Peyer's patch (tissue), 4 donors: ENCODE data around the gene CPA1. TPM values are rescaled to one million over a fixed set of nuclear protein-coding genes. Genes with fewer than 3 reads are reported as not detected.

Source experiments
- DNase-seq, 3 donors: peaks; one replicate each; pipeline ENCODE4 v3.0.0-alpha.2; 2017 to 2019
- H3K27ac ChIP-seq, 4 donors: fragments of 200-600 bp; sonication (generic); one replicate each; pipeline ENCODE4 v1.5.1; 2016 to 2019
- H3K27me3 ChIP-seq, 2 donors: fragments of 200-600 bp; sonication (generic); one replicate each; pipeline ENCODE4 v1.5.1; 2019
- H3K36me3 ChIP-seq, 3 donors: fragments of 200-600 bp; sonication (generic); one replicate each; pipeline ENCODE4 v1.5.1; 2016 to 2019
- H3K4me1 ChIP-seq, 4 donors: fragments of 200-600 bp; sonication (generic); one replicate each; pipeline ENCODE4 v1.5.1; 2016 to 2019
- H3K4me3 ChIP-seq, 4 donors: fragments of 200-600 bp; sonication (generic); 1 replicate in 3 of 4; 2 replicates in 1 of 4; pipeline ENCODE4 v1.5.1; 2016 to 2019; ENCODE audit warnings: mild to moderate bottlenecking in 1 of 4
- H3K9me3 ChIP-seq, 4 donors: fragments of 200-600 bp; sonication (generic); one replicate each; pipeline ENCODE4 v1.5.1; 2016 to 2019; ENCODE audit warnings: mild to moderate bottlenecking in 1 of 4
- POLR2A ChIP-seq, 2 donors: fragments of 450-650 bp; IDR thresholded peaks; one replicate each; pipeline ENCODE4 v1.5.1; 2017; ENCODE audit warnings: antibody characterized with exemption in 2 of 2, mild to moderate bottlenecking in 2 of 2, moderate library complexity in 2 of 2
- total RNA-seq, 4 donors: library from RNA; depleted of rRNA; stranded (reverse); fragments of >200 nt; gene quantifications; one replicate each; pipeline ENCODE4 v1.1.0, GENCODE V29; 2016
- TF ChIP-seq, protein P1 (sequence below), 6 experiments: fragments of 450-650 bp in 4 of 6; fragments of 200-600 bp in 2 of 6; sonication (generic) in 1 of 6; IDR thresholded peaks; one replicate each; pipeline ENCODE4 v1.5.1; 2017 to 2019; ENCODE audit warnings: antibody characterized with exemption in 6 of 6, mild to moderate bottlenecking in 3 of 6, moderate library complexity in 1 of 6

The CPA1 gene
- total RNA-seq = not detected

DNA sequence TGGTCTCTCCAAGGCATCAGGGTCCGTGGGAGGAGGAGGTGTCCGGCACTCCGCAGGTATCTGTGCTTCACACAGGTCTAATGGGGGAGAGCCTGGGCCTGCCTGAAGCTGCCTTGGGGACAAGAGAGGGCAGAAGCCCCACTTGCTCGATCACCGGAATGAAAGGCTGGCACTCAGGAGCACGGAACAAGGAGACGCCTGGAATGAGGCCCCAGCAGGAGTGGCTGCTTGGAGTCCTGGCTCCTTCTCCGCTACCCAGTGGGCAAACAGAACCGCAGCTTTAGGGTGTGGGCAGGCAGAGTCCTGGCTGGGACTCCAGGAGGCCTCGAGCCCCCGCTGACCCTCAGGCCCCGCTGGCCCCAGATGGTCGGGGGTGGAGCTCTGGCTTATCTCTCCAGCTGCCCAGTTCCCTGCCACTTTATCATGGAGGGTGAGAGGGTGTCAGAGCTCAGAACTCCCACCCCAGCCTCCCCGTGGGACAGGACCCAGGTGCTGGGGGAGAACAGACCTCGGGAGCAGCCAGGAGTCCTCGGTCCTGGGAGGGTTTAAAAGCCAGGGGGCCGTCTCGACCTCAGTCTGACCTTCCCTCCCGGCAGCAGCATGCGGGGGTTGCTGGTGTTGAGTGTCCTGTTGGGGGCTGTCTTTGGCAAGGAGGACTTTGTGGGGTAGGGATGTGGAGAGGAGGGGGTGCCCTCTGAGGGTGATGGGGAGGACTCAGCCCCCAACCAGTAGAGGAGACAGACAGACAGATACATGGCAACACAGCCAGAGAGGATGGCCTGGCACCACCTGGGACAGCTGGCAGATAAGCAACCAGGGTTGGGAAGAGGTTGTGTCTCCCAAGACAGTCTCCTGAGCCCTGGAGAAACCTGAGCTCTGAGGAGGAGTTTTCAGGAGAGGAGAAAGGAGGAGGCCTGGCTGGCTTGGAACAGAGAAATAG is at the start of gene CPA1:
Gene CPA1 (plus strand): TSS at position 574 of the 940 bp plus-strand sequence. CDS start 27 bp downstream, at position 601.
- peak in 1 of 3 donors; percentile 31 for DNase-seq
- H3K36me3 ChIP-seq = no peaks in the 10 kb centered on the region
- H3K27ac ChIP-seq = no peak within 1 kb of the TSS
- H3K4me3 ChIP-seq = no peak within 1 kb of the TSS
- peaks cover 0 to 7% (median 0%) of the 10 kb centered on the region in 4 donors for H3K9me3 ChIP-seq
- TF ChIP-seq POLR2A (IDR thresholded peaks at IDR 0.05) = no peak
- no peaks in the 10 kb centered on the region for H3K4me1 ChIP-seq
- H3K27me3 ChIP-seq = no peaks in the 10 kb centered on the region

DNA sequence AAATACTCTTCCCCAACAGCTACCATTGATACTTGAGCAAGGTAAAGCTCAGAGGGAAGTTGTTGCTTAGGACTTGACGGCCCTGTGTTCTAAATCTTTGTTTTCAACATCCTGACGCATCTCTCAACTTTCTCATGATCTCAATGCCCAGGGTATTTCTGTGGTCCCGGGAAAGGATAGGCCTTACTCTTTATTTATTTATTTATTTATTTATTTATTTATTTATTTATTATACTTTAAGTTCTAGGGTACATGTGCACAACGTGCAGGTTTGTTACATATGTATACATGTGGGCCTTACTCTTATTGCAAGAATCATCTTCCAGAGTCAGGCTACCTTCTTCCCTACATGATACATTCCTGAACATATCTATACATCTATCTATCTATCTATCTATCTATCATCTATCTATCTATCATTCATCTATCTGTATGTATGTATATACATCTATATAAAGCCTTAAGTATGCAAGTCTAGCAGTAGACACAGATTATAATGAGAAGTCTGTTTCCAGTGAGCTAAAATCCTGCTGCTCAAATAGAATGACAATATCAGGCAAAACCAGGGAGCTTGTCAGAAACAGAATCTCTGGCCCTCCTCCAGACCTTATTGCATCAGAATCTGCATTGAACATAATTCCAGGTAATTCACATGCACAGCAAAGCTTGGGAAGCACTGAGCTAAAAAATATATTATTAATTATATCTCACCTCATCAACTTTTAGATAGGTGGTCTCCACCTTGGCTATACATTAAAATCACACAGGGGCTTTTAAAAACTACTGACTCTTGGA is 47.8 kb upstream of the CPA1 start:
- H3K4me3 ChIP-seq = no peak overlapping the region
- H3K9me3 ChIP-seq = no peaks in the 10 kb centered on the region
- no peak for TF ChIP-seq POLR2A (IDR thresholded peaks at IDR 0.05)
- TF ChIP-seq, protein P1, sequence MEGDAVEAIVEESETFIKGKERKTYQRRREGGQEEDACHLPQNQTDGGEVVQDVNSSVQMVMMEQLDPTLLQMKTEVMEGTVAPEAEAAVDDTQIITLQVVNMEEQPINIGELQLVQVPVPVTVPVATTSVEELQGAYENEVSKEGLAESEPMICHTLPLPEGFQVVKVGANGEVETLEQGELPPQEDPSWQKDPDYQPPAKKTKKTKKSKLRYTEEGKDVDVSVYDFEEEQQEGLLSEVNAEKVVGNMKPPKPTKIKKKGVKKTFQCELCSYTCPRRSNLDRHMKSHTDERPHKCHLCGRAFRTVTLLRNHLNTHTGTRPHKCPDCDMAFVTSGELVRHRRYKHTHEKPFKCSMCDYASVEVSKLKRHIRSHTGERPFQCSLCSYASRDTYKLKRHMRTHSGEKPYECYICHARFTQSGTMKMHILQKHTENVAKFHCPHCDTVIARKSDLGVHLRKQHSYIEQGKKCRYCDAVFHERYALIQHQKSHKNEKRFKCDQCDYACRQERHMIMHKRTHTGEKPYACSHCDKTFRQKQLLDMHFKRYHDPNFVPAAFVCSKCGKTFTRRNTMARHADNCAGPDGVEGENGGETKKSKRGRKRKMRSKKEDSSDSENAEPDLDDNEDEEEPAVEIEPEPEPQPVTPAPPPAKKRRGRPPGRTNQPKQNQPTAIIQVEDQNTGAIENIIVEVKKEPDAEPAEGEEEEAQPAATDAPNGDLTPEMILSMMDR (IDR thresholded peaks at IDR 0.05) = no peak
- no peaks in the 10 kb centered on the region for H3K36me3 ChIP-seq
- H3K27me3 ChIP-seq = no peaks in the 10 kb centered on the region
- no peak for DNase-seq
- H3K4me1 ChIP-seq = no peaks in the 10 kb centered on the region
- no peak overlapping the region for H3K27ac ChIP-seq

DNA sequence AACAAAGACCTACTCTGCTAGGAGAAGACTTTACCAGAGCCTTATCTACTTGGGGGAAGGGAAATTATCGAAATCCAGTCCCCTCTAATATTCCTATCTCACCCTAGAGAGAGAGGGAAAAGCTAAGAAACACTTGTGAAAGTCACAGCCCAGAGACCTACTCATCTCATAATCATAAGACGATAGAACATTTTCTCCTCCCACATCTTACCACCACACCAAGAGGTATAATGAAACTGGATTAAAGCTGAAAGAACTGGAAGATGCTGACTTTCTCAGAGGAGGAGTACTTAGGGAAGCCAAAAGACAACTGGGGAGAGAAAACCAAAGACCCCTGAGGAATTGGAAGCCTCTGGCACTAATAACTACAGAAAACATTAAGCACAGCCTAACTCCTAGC is 46.5 kb upstream of the CPA1 start:
- Histone ChIP-seq H3K27me3 (no peaks in the 10 kb centered on the region), H3K36me3 (no peaks in the 10 kb centered on the region), H3K27ac (no peak overlapping the region), H3K4me1 (no peaks in the 10 kb centered on the region), H3K9me3 (no peaks in the 10 kb centered on the region), H3K4me3 (no peak overlapping the region)
- TF ChIP-seq, protein P1 (IDR thresholded peaks at IDR 0.05) = no peak
- no peak for DNase-seq

DNA sequence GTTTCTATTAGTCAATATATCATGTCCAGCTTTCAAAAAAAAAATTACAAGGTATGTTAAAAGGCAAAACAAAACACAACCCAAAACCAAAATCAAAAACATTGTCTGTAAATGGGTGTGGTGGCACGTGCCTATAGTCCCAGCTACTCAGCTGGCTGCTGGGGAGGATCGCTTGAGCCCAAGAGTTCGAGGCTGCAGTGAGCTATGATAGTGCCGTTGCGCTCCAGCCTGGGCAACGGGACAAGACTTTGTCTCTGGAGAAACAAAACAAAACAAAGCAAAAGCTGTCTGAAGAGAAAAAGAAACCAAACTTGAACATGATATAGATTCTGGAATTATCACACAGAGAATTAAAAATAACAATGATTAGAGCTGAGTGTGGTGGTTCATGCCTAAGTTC is 46.0 kb upstream of the CPA1 start:
- no peaks in the 10 kb centered on the region for H3K36me3 ChIP-seq
- no peaks in the 10 kb centered on the region for H3K4me1 ChIP-seq
- TF ChIP-seq, protein P1 (IDR thresholded peaks at IDR 0.05) = no peak
- TF ChIP-seq POLR2A (IDR thresholded peaks at IDR 0.05) = no peak
- DNase-seq = no peak
- H3K9me3 ChIP-seq = no peaks in the 10 kb centered on the region
- no peak overlapping the region for H3K27ac ChIP-seq
- no peak overlapping the region for H3K4me3 ChIP-seq
- H3K27me3 ChIP-seq = no peaks in the 10 kb centered on the region

DNA sequence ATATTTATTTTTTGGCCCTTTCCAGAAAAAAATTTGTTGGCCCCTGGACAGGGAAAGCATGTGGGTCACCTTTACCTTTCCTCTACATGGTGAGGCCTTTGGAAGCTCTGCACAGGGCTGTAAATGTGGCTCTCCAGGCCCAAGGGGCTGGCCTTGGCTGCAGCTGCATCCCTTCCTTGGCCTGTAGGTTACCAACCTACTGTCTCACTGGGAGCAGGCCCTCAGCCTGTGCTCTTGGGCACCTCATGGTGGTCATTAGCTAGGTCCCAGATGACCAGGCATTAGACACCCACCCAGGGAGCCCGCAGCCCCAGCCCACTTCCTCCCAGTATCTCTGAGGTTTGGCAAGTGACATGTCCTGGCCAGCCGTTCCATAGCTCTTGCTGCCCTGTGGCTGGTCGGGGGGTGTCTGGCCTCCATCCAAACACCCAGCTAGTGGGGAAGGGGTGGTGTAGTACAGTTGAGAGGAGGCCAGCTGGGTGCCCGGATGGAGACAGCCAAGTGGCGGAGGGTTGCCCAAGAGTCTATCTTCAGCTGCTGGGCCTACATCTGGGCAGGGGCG is 42.8 kb upstream of the CPA1 start:
- DNase-seq = no peak
- H3K27ac ChIP-seq = no peak overlapping the region
- TF ChIP-seq POLR2A (IDR thresholded peaks at IDR 0.05) = no peak
- TF ChIP-seq, protein P1 (IDR thresholded peaks at IDR 0.05) = no peak
- no peaks in the 10 kb centered on the region for H3K36me3 ChIP-seq
- H3K4me1 ChIP-seq = no peaks in the 10 kb centered on the region
- no peaks in the 10 kb centered on the region for H3K27me3 ChIP-seq
- no peak overlapping the region for H3K4me3 ChIP-seq
- no peaks in the 10 kb centered on the region for H3K9me3 ChIP-seq
